ENCODE results near the gene TMED4.
A peak's percentile ranks its signal among the peaks of the same experiment; 100 is the strongest.

Gene TMED4

DNA sequence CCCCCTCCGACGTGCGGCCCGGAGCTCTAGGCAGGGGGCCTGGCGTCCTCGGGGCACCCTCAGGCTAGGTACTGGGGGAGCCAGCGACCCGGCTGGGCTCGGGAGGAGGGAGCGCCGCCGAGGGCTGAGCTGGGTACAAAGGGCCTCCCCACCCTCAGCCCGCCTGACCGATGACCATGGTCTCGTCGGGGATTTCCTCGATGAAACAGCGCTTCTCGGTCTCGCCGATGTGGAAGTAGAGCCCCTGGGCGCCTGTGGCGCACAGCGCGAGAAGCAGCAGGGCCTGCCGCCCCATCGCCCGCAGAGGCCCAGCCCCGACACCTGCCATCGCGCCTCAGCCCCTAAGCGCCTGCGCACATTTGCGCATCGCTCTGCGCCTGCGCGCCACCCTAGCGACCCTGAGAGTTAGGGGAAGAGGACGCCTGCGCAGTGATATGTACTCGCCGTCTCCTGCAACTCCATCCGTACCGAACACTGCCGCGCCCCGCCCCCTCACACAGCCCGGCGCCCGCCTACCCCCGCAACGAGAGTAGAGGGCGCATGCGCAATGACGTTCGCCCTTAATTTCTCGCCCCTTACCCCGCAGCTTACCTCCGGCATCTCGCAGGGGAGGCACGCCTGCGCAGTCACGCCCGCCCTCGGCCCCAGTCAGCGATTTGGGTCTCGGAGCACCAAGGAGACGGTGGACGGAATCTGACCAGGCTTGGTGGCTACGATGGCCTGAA lies at the start of gene TMED4:
TMED4 (minus strand) TSS at position 353 of the 725 bp plus-strand sequence; CDS start at position 328, 25 bp downstream.
- DNase-seq (ENCODE audit: low read depth, low spot score), result peak; percentile 87

GRCh38 chr7:44631458-44632115 lies 49.6 kb upstream of the TMED4 start:
- H3K27ac ChIP-seq, result no peak overlapping the region
- DNase-seq (ENCODE audit: low read depth, low spot score), result no peak

More for the DNA sequence above, at the start of gene TMED4:
- peak within 1 kb of the TSS; percentile 87 for H3K27ac ChIP-seq

DNA sequence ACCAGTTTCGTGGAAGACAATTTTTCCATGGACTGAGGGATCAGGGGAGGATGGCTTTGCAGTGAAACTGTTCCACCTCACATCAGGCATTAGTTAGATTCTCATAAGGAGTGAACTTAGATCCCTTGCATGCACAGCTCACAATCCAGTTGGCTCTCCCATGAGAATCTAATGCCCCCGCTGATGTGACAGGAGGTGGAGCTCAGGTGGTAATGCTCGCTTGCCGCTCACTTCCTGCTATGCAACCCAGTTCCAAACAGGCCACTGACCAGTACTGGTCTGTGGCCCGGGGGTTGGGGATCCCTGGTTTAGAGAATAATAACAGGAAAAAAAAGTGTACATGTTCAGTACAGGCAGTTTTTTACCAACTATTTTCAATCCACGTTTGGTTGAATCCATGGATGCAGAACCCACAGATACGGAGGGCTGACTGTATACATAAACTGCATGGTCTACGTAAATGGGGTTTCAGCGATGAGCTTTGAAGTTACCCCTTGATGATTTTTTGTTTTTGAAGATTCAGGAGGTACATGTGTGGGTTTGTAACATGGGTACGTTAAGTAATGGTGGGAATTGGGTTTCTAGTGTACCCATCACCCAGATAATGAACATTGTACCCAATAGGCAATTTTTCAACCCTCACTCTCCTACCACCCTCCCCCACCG lies 48.9 kb upstream of the TMED4 start:
- DNase-seq (ENCODE audit: low read depth, low spot score), result no peak
- H3K27ac ChIP-seq, result no peak overlapping the region

DNA sequence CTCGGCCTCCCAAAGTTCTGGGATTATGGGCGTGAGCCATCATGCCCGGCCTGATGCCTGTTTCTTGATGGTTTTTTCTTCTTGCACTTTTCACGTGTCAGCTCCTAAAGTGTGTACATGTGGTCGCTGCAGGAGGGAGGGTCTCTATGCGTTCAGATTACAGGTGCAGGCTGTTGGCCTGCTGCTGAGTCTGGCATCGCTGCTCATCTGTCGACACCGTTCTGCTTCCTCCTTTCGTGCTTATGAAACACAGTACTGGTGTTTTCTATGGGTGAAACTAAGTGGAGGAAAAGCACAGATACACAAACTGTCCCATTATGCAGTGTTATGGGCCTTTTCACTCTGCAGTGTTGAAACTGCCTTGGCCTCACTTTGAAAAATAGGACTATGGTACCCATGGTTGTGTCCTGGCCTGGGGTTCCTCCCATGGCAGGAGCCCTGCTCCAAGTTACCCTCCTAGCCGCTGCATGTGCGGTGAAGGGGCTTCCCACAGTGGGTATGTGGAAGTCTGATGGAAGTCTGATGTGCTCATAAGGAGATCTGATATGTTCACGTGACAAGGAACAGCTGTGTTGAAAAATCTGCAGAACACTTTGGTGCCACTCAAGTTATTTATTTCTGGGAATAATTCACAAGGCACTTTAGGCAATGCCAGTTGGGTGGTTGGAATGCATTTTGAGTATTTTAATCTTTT lies 47.9 kb upstream of the TMED4 start:
- H3K27ac ChIP-seq, result no peak overlapping the region
- DNase-seq (ENCODE audit: low read depth, low spot score), result no peak

- no peak for DNase-seq (ENCODE audit: low read depth, low spot score)
- no peak overlapping the region for H3K27ac ChIP-seq
Measured at GRCh38 chr7:44626620-44627019, 44.6 kb upstream of the TMED4 start.

- no peak overlapping the region for H3K27ac ChIP-seq
- DNase-seq (ENCODE audit: low read depth, low spot score), result no peak
Measured at GRCh38 chr7:44625526-44626471, 43.8 kb upstream of the TMED4 start.

- DNase-seq (ENCODE audit: low read depth, low spot score), result no peak
- no peak overlapping the region for H3K27ac ChIP-seq
Measured at GRCh38 chr7:44624318-44624717, 42.3 kb upstream of the TMED4 start.

- no peak for DNase-seq (ENCODE audit: low read depth, low spot score)
- H3K27ac ChIP-seq, result peak overlapping the region; percentile 88
Measured at GRCh38 chr7:44622342-44623151, 40.5 kb upstream of the TMED4 start.

- no peak for DNase-seq (ENCODE audit: low read depth, low spot score)
- H3K27ac ChIP-seq, result peak overlapping the region; percentile 88
Measured at GRCh38 chr7:44621750-44622103, 39.7 kb upstream of the TMED4 start.

DNA sequence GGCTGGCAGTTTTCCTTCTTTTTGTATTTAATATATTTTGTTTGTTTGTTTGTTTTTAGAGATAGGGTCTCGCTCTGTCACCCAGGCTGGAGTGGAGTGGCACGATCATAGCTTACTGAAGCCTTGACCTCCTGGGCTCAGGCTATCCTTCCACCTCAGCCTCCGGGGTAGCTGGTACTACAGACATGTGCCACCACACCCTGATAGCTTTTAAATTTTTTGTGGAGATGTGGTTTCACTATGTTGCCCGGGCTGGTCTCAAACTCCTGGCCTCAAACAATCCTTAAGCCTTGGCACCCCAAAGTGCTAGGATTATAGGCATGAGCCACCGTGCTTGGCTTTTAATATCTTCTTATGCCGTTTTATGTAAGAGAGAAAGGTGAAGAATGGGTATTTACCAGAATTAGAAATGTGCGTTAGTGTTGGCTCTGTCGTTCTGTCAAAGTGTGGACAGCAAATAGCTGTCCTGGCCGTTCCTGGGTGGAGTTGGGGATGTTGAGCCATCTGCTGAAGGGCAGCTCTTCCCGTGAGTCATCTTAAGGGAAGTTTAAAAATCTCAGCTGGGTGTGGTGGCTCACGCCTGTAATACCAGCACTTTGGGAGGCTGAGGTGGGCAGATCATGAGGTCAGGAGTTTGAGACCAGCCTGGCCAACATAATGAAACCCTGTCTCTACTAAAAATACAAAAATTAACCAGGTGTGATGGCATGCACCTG lies 39.2 kb upstream of the TMED4 start:
- peak overlapping the region; percentile 88 for H3K27ac ChIP-seq
- no peak for DNase-seq (ENCODE audit: low read depth, low spot score)

- DNase-seq (ENCODE audit: low read depth, low spot score), result peak; percentile 69
- peak overlapping the region; percentile 88 for H3K27ac ChIP-seq
Measured at GRCh38 chr7:44618753-44619152, 36.7 kb upstream of the TMED4 start.

GRCh38 chr7:44618045-44618444 lies 36.0 kb upstream of the TMED4 start:
- peak overlapping the region; percentile 88 for H3K27ac ChIP-seq

GRCh38 chr7:44617225-44617890 lies 35.3 kb upstream of the TMED4 start:
- no peak for DNase-seq (ENCODE audit: low read depth, low spot score)
- H3K27ac ChIP-seq, result peak overlapping the region; percentile 88

More at GRCh38 chr7:44618045-44618444, 36.0 kb upstream of the TMED4 start:
- no peak for DNase-seq (ENCODE audit: low read depth, low spot score)

DNA sequence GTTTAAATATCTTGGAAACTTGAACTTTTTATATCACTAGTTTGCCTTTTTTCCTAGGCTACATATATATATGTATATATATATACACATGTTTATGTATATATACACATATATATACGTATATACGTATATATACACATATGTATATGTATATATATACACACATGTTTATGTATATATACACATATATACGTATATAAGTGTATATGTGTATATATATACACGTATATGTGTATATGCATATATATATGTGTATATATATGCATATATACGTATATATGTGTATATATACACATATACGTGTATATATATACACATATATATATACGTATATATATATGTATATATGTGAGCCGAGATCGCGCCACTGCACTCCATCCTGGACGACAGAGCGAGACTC lies 34.5 kb upstream of the TMED4 start:
- H3K27ac ChIP-seq, result peak overlapping the region; percentile 88
- DNase-seq (ENCODE audit: low read depth, low spot score), result no peak

DNA sequence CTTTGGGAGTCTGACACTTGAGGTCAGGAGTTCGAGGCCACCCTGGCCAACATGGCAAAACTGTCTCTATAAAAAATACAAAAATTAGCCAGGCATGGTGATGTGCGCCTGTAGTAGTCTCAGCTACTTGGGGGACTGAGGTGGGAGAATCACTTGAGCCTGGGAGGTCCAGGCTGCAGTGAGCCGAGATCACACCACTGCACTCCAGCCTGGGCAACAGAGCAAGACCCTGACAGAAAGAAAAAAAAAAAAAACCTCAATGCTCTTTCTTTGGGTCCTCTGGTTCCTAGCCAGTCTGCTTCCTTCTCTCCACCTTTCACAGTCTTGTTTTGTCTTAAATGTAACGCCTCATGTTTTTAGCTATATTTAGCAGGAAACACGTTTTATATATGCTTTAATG lies 33.8 kb upstream of the TMED4 start:
- peak overlapping the region; percentile 59 for H3K27ac ChIP-seq
- DNase-seq (ENCODE audit: low read depth, low spot score), result no peak

DNA sequence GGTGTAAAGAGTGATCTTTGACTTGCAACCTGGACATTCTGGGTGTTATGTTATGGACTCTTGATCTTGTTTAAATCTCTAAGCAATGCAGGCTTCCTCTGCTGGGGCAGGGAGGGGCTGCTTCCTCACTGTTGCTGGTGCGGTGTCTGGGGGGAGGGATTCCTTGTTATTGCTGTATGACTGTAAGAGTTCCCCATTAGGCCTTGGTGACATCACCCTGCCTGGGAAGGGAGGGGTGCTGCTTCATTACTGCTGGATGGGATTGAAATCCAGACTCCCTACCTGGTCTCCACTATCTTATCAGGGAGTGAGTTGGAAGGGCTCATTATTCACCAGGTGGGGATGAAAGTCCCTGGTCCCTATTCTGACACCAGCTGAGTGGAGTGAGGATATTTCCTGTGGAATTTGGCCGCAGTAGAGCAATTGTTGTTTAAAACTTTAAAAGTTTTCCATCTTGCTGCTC lies 33.1 kb upstream of the TMED4 start:
- H3K27ac ChIP-seq, result peak overlapping the region; percentile 59
- DNase-seq (ENCODE audit: low read depth, low spot score), result no peak

GRCh38 chr7:44609829-44610228 lies 27.8 kb upstream of the TMED4 start:
- H3K27ac ChIP-seq, result no peak overlapping the region

More at GRCh38 chr7:44609829-44610228, 27.8 kb upstream of the TMED4 start:
- DNase-seq (ENCODE audit: low read depth, low spot score), result no peak

Data from epithelial cell of prostate (primary cell).